Measurements from ENCODE around the gene ZSCAN5A. TPM values are rescaled to one million over a fixed set of nuclear protein-coding genes. Genes with fewer than 3 reads are reported as not detected.

The ZSCAN5A gene
- total RNA-seq, 1 donor: 4.3 TPM

- no peak for DNase-seq (ENCODE audit: insufficient read length, low spot score, missing footprints)
- Histone ChIP-seq H3K27me3 (ENCODE audit: insufficient read depth, low read length) (no peaks in the 10 kb centered on the region), H4K20me1 (ENCODE audit: insufficient read depth, low read length) (no peaks in the 10 kb centered on the region), H3K9me3 (ENCODE audit: low read depth, low read length) (no peaks in the 10 kb centered on the region), H3K36me3 (ENCODE audit: insufficient read depth, low read length) (no peaks in the 10 kb centered on the region), H2AFZ (ENCODE audit: low read length) (no peak overlapping the region), H3K4me2 (ENCODE audit: insufficient read depth, low read length) (no peak overlapping the region), H3K79me2 (ENCODE audit: insufficient read depth, low read length) (no peaks in the 10 kb centered on the region), H3K27ac (ENCODE audit: low read depth, low read length) (no peak overlapping the region), H3K4me3 (ENCODE audit: insufficient read depth, low read length) (no peak overlapping the region), H3K4me1 (ENCODE audit: insufficient read depth, low read length) (no peaks in the 10 kb centered on the region)
- no peak for TF ChIP-seq CTCF (IDR thresholded peaks at IDR 0.05; ENCODE audit: extremely low read depth, low read depth, low read length)
Measured at GRCh38 chr19:56245121-56245740, 69.4 kb downstream of the ZSCAN5A start.

DNA sequence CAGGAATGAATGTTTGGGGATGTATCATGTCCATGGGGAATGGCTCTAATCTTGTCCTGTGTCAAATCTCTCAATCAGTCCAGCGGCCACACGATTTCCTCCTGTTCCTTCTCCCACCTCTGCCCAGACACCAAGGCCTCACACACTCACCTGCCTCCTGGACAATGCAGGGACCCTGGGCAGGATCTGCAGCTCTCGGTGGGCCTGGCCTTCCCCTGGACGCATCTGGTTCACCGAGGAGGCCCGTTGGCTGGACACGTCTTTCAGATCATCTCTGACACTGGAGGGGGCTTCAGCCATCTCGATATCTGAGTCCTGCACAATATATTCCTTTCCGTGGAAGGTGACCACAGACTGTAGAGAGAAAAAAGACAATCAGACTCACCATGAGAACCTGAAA is 91.2 kb downstream of the ZSCAN5A start:
- Histone ChIP-seq H3K27ac (ENCODE audit: low read depth, low read length) (no peak overlapping the region), H4K20me1 (ENCODE audit: insufficient read depth, low read length) (no peaks in the 10 kb centered on the region), H3K4me1 (ENCODE audit: insufficient read depth, low read length) (no peaks in the 10 kb centered on the region), H3K27me3 (ENCODE audit: insufficient read depth, low read length) (no peaks in the 10 kb centered on the region), H3K36me3 (ENCODE audit: insufficient read depth, low read length) (no peaks in the 10 kb centered on the region), H3K9me3 (ENCODE audit: low read depth, low read length) (no peaks in the 10 kb centered on the region), H2AFZ (ENCODE audit: low read length) (no peak overlapping the region), H3K4me3 (ENCODE audit: insufficient read depth, low read length) (no peak overlapping the region), H3K4me2 (ENCODE audit: insufficient read depth, low read length) (no peak overlapping the region), H3K79me2 (ENCODE audit: insufficient read depth, low read length) (no peaks in the 10 kb centered on the region)
- DNase-seq (ENCODE audit: insufficient read length, low spot score, missing footprints): no peak
- TF ChIP-seq CTCF (IDR thresholded peaks at IDR 0.05; ENCODE audit: extremely low read depth, low read depth, low read length): no peak

- no peak overlapping the region for H2AFZ ChIP-seq (ENCODE audit: low read length)
- no peak overlapping the region for H3K27ac ChIP-seq (ENCODE audit: low read depth, low read length)
- TF ChIP-seq CTCF (IDR thresholded peaks at IDR 0.05; ENCODE audit: extremely low read depth, low read depth, low read length): no peak
- H3K4me1 ChIP-seq (ENCODE audit: insufficient read depth, low read length): no peaks in the 10 kb centered on the region
- no peaks in the 10 kb centered on the region for H3K79me2 ChIP-seq (ENCODE audit: insufficient read depth, low read length)
- H3K27me3 ChIP-seq (ENCODE audit: insufficient read depth, low read length): no peaks in the 10 kb centered on the region
- no peak overlapping the region for H3K4me2 ChIP-seq (ENCODE audit: insufficient read depth, low read length)
- no peaks in the 10 kb centered on the region for H3K9me3 ChIP-seq (ENCODE audit: low read depth, low read length)
- H3K36me3 ChIP-seq (ENCODE audit: insufficient read depth, low read length): no peaks in the 10 kb centered on the region
- DNase-seq (ENCODE audit: insufficient read length, low spot score, missing footprints): no peak
- H4K20me1 ChIP-seq (ENCODE audit: insufficient read depth, low read length): no peaks in the 10 kb centered on the region
- H3K4me3 ChIP-seq (ENCODE audit: insufficient read depth, low read length): no peak overlapping the region
Measured at GRCh38 chr19:56222901-56223300, 91.7 kb downstream of the ZSCAN5A start.

DNA sequence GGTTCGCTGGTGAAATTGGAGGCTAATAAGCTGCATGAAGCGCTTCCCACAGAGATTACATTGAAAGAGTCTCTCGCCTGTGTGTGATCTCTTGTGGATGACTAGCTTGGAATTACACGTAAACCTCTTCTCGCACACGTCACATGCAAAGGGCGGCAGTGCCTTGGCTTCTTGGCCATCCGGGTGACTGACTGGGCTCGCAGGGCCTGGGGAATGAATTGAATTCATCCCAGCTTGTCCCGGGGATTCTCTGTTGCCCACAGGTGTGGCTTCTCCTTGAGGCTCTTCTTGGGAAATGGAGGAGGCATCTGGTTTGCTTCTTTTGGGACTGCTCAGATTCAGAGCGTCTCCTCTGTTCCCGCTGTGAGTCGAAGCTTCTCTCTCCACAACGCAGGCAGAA is 92.8 kb downstream of the ZSCAN5A start:
- Histone ChIP-seq H2AFZ (ENCODE audit: low read length) (no peak overlapping the region), H3K36me3 (ENCODE audit: insufficient read depth, low read length) (no peaks in the 10 kb centered on the region)
- DNase-seq (ENCODE audit: insufficient read length, low spot score, missing footprints): no peak

More for the DNA sequence above, 92.8 kb downstream of the ZSCAN5A start:
- Histone ChIP-seq H4K20me1 (ENCODE audit: insufficient read depth, low read length) (no peaks in the 10 kb centered on the region), H3K4me3 (ENCODE audit: insufficient read depth, low read length) (no peak overlapping the region), H3K9me3 (ENCODE audit: low read depth, low read length) (no peaks in the 10 kb centered on the region), H3K79me2 (ENCODE audit: insufficient read depth, low read length) (no peaks in the 10 kb centered on the region), H3K27ac (ENCODE audit: low read depth, low read length) (no peak overlapping the region), H3K4me2 (ENCODE audit: insufficient read depth, low read length) (no peak overlapping the region), H3K27me3 (ENCODE audit: insufficient read depth, low read length) (no peaks in the 10 kb centered on the region), H3K4me1 (ENCODE audit: insufficient read depth, low read length) (no peaks in the 10 kb centered on the region)
- TF ChIP-seq CTCF (IDR thresholded peaks at IDR 0.05; ENCODE audit: extremely low read depth, low read depth, low read length): no peak

Data from osteoblast (primary cell).